Stimulated activated CD8-positive, alpha-beta memory T cell treated with anti-CD3 and anti-CD28 coated beads, Interleukin-2, amount 100 ng/mL, for 48 hours (primary cell): ENCODE data around the gene ANKRD33.

Experiments used
- DNase-seq, 2 donors: peaks; one replicate each; pipeline ENCODE4 v3.0.0-alpha.2; 2020; ENCODE audit warnings: low read depth in 2 of 2

ANKRD33 gene

DNA sequence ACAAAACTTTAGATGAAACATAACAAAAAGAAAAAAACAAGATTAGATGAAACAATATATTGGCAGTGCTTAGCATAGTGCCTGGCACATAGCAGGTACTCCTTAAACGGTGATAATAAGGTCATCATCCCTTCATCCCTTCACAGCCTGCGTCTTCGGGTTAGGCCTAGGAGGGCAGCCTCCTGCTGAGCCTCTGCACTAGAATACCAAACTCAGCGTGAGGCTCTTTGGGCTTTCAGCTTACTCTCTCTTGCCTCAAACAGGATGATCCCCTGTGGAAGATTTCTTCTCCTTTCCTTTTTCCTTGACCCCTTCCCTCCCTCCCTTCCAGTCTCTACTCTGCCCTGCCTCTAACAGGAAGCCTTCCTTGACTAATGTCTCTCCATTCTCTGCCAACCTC lies 25.0 kb upstream of the ANKRD33 start:
- no peak for DNase-seq

- DNase-seq = no peak
Observed at GRCh38 chr12:51863363-51863932, 24.5 kb upstream of the ANKRD33 start.

- no peak for DNase-seq
Observed at GRCh38 chr12:51863933-51864832, 23.7 kb upstream of the ANKRD33 start.

DNA sequence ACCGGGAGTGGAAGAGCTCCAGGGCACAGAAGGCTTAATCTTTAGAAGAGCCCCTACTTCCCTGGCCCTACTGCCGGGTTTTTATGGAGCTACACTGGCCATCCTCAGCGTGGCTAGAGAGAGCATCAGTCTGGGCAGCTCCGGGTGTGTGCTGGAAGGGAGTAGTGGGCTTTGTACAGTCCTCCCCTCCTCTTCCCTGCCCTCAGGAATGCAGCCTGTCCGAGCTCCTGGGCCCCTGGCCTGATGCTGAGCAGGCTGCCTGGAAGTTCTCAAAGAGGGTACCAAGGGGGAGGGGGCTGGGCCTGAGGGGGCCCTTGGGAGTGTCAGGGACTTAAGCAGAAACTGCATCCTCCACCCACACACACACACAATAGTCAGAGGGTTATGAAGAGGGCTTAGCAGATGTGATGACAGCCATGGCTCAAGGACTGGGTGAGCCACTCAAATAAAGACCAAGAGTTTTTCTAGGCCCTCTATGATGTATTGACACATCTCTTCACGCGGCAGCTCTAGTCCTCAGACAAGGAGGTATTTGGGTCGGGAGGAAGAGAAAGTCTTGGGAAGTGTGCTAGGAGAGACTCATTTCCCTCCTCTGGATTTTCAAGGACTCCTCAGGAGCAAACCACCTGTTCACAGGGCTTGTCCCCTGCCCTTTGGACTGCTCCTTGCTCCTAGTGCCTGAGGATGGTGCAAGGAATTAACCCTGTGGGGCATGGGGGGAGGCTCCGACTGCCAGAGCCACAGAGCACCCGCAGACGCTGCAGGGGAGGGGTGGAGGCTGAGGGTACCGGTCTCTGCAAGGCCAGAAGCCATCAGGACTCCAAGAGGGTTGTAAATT lies 22.9 kb upstream of the ANKRD33 start:
- no peak for DNase-seq

DNA sequence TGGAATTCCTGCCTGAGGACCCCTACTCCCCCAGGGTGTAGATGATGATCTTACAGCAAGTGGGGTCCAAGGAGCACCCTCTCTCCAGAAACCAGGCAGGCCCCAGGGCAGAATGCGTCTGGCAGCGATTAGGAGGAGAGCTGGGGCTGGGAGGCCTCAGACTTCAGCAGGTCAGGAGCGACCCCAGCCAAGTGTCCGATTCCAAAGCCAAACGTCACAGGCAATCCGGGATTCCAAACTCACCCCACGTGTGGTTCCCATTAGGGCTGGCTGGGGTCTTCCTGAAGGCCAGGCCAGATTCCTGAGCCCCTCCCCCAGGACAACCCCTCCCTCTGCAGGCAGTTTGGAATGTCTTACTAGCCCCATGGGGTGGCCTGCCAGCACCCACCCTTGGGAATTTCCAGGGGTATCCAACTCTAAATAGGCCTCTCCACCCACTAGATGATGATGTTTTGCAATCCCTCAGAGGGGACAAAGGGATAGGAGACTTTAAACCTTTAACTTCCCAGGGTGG lies 22.1 kb upstream of the ANKRD33 start:
- no peak for DNase-seq

DNA sequence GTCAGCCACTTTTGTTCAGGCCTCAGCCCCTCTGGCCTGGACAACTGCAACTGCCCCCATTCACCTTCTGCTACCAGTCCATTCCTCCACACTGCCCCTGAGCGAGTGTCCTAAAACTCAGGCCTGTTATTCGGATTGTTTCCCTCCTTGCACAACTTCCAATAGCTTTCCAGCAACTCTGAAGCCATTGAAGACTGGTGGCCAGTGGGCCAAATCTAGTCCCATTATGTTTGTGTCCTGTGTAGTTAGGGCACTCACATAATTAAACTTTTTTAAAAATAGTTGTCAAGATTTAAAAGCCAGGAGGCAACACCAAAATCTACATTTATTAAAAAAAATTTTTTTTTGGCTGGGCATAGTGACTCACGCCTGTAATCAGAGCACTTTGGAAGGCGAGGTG lies 21.6 kb upstream of the ANKRD33 start:
- DNase-seq = no peak

DNA sequence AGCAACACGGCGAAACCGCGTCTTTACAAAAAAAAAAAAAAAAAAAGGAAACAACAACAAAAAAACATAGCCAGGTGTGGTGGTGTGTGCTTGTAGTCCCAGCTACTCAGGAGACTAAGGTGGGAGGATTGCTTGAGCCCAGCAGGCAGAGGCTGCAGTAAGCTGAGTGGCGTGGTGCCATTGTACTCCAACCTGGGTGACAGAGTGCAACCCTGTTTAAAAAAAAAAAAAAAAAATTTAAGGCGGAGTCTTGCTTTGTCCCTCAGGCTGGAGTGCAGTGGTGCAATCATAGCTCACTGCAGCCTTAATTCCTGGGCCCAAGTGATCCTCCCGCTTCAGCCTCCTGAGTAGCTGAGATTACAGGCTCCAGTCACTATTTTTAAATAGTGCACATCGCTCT lies 21.1 kb upstream of the ANKRD33 start:
- DNase-seq = no peak

DNA sequence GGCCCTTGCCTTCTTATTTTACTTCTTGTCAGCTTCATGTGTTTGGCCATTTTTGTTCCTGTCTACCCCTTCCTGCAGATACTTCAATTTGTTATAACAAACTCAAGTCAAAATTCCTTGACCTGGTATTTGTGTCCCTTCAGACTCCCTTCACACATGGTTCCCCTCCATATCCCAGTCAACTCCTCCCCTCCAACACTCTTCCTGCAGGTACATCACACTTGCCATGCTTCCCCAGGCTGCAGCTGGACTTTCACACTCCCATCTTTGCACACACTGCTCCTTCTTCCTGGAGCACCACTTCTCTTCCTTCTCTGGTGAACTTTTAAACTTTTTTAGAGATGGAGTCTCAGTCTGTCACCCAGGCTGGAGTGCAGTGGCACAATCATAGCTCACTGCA lies 20.5 kb upstream of the ANKRD33 start:
- DNase-seq = no peak

DNA sequence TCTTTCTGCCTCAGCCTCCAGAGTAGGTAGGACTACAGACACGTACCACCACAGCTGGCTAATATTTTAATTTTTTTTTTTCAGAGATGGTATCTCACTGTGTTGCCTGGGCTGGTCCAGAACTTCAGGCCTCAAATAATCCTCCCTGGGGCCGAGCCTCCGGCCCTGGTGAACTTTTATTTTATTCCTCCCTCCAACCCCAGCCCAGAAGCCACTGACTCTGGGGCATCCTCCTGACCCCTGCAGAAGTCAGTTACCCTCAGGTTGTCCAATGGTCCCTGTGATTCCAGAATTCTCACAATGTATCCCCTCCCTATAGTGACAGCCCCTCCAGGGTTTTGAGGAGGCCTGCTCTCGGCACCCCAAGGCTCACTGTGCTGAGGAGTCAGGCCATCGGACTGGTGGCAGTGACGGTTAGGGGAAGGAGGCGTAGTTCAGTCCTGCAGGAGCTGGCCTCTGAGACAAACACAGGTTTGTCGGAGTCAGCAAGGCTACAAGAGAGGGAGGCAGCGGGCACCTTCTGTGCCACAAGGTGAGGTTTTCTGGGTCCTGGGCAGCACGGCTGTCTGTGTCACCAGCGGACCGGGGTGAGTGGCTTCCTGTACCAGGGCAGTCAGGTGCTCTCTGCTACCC lies 20.0 kb upstream of the ANKRD33 start:
- no peak for DNase-seq

DNA sequence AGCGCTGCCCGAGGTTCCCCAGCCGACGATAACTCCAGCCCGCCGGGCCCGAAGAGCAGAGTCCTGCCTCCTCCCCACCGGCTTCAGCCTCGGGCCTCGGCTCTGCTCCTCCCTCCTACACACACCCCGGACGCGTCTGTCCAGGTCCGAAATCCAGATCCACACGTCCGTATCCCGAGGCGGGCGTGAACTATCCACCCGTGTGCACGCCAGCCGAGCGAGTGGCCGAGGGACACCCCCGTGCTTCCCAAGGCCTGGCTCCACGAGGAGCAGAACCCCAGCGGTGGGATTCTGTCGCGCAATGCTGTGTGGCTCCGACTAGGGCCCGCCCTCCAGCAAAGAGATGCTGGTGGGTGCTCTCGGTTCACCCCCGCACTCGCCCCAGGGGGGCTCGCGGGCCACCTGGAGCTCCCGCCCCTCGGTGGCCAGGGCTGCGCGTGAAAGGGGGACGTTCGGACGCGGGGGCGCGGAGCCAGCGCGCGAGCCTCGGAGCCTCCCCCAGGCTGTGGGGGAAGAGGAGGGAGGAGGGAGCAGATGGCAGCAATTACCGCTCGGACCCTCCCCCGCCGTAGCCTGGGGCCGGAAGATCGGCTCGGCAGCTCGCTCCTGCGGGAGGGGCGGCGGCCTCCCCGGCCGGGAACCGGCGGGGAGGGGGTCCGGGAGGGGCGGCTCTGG lies 18.9 kb upstream of the ANKRD33 start:
- DNase-seq = no peak

DNA sequence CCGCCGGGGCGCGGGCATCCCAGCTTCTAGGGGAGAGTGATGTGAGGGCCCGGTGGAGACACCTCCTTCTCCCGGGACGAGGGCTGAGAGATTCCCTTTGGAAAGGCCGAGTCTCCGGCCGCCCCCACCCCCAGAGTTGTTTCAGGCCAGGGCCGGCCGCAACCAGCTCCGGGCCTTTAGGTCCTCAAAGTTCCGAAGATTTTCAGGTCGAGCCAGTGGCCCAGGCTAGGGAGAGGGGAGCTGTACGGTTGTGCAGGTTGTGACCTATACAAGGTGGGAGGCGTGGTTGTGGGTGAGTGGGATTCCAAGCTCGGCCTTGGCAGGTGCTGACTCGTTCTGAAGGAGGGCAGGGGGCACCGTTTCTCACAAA lies 18.4 kb upstream of the ANKRD33 start:
- no peak for DNase-seq

DNA sequence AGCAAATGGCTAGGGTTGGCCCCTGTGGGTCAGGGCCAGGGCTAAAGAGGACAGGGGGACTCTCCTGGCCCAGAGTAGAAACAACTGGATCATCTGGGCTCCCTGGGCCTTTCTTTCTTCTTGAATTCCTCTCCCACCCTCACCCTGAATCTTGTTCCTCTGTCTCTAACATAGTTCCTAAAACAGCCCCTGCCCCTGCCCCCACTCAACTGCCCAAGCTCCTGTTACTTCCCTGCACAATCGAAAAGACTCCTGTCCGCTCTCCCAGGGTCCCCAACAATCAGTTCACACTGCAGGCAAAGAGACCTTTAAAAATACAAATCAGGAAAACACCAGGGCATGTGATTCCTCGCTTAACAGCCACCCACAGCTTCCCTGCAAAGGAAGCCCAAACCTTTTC lies 18.0 kb upstream of the ANKRD33 start:
- DNase-seq = no peak

DNA sequence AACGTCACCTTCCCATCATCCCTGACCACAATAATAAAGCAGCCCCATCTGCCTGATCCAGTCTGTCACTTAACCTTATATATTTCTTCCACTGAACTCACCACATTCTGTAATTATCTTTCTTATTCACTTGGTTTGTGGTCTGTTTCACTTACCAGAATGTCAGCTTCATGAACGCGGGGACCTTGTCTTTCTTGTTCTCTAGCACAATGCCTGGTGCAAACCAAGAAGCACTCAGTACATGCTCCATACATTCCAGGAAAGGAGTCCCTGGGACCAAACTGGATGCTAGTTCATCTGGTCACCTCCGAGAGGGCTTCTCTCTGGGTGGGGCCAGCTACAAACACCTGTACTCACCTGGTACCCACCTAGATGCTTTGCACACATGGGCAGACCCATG lies 17.4 kb upstream of the ANKRD33 start:
- no peak for DNase-seq

DNA sequence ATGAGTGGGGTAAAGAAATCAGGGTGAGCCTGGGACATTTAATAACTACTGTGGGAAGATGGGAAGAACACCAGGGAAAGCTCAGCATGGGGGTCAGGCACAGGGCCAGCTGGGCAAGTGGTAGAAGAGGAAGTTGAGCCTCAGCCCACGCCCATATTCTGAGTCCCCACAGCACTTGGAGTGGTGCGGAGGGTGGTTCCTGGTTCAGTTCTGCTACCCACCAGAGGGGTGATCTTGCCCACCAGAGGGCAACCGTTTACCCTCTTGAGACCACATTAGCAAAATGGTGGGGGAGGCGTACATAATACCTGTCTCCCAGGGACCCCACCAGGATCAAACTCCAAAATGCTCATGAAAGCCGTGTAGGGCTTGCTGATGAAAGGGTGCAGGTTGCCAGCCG lies 16.8 kb upstream of the ANKRD33 start:
- DNase-seq = no peak

- no peak for DNase-seq
Observed at GRCh38 chr12:51871918-51872688, 15.8 kb upstream of the ANKRD33 start.

DNA sequence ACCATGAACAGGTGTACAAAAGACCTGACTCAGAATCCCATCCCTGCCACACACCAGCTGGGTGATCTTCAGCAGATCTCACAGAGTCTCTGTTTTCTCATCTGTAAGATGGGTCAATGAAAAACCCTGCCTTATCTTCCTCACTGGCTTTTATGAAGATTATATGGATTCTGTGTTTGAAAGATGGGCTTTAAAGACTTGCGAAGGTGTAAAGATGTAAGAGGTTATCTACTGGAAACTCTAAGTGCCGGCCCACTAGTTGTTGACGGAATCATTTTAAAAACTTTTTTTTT lies 15.3 kb upstream of the ANKRD33 start:
- no peak for DNase-seq

DNA sequence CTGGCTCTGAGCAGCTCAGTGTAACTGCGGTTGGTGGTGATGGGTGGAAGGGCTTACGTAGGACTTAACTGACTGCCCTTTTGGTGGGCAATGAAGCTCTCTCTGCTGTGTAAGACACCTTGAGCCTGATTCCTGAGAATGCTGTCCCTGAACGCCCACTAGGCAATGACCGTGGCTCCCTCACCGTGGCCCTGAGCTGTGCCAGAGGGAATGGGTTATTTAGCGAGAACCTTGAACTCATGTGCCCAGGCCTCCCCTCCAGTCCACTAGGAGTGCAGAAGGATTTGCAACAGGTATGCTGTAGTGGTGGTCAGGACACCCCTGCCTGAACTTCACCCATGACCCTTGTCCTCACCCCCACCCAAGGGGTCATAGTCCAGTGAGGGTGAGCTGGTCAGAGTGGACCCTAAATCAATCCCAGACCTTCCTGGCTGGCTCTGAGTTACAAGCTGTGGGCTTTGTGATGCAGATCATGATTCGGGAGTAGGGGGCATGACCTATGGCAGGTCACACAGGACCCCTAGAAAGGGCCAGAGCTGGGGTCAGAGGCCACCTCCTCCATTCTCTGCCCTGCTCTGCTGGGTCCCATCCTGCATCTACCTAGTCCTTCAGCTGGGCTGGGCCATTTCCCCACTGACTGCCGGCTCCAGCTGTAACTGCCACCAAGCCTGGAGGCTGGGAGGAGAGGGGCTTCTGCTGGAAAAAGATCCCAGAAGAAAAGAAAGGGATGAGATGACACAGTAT lies 14.5 kb upstream of the ANKRD33 start:
- no peak for DNase-seq

DNA sequence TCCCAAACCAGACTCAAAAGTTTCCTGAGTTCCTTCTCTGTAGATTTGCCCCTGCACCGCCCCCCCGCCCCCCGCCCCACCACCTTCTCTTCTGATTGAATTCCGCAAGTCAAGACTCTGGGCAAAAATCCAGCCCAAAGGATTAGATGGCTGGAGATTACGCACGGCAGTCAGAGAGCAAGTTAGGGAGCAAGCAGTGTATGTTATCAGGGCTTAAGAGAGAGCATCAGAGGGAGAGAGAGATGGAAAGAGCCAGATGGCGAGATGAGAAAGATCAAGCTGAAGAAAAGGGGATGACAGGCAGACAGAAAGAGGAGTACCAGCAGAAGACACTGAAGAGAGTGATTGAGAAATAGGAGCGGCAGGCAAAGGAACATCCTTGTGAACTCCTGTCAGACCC lies 13.9 kb upstream of the ANKRD33 start:
- DNase-seq = no peak

DNA sequence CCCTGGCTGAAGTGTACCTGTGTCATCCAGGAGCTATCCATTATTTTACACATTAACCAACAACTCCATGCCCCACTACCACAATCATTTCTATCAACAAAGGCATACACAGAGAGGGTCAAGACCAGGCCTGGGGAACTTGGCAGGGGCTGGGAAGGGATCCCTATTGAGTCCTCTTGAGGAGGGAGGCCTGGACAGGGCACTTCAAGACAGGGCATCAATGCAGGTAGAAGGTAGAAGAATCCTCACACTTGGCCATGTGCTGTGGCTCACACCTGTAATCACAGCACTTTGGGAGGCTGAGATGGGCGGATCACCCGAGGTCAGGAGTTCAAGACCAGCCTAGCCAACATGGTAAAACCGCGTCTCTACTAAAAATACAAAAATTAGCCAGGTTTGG lies 13.4 kb upstream of the ANKRD33 start:
- no peak for DNase-seq

DNA sequence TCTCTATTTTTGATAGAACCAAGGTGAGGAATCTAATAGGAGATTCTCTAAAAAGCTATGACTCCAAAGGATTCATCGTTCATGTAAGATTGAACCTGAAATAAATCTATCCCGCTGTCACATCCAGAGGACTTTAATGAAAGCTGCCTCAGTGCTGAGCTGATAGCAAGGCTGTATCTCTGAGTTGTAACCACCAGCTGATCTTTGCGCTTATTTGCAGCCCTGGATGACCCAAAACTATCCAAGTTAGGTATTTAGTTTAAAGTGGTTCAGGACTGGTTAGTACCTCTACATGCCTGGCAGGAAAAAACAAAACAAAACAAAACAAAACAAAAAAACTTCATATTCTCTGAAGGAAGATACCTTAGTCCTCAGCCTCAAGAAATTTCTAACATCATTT lies 8.8 kb upstream of the ANKRD33 start:
- DNase-seq = no peak
